K562 (cell line): Measurements from ENCODE around the gene ZNF701. TPM values are rescaled to one million over a fixed set of nuclear protein-coding genes. Genes with fewer than 3 reads are reported as not detected.
"Not testable (repeated sequence)": the region's sequence is repeated elsewhere in the genome, so short reads cannot be mapped to it uniquely, and the experiment has no call there.

Experiments used
- ATAC-seq: fragments of 200-7000 bp; cut with Tn5 transposase; 3 replicates; pipeline ENCODE4 v1.9.1; 2020; ENCODE audit warnings: moderate library complexity
- BruUV-seq: library from RNA; stranded (reverse); fragments of 400-500 nt; replicated peaks from 2 replicates; lab custom pipeline; 2021; lab: Mats Ljungman, UMichigan
- CTCF ChIA-PET: fragments of 300-600 bp; formaldehyde crosslinking; extraction: SDS; loops from one replicate; lab custom pipeline; 2021; ENCODE audit warnings: low intra/inter-chr PET ratio; lab: Yijun Ruan, JAX
- POLR2A ChIA-PET: fragments of 300-600, 350-650 bp; sonication (Branson Sonifier 250); formaldehyde crosslinking; extraction: SDS; loops from one replicate; lab custom pipeline; 2021; ENCODE audit warnings: antibody characterized with exemption, inconsistent platforms; lab: Yijun Ruan, JAX
- DNase-seq, 4 experiments: peaks; one replicate each; pipeline versions ENCODE4 v3.0.0 to v3.0.0-alpha.2; 2011 to 2018; ENCODE audit warnings: low spot score in 3 of 4, mixed read lengths in 3 of 4; ENCODE audit errors: extremely low read depth in 1 of 4
- FAIRE-seq: peaks from 2 replicates; lab custom pipeline; 2011; peaks lifted over from hg19 to GRCh38; lab: Jason Lieb, UNC
- H2AFZ ChIP-seq: 2 replicates; pipeline ENCODE4 v1.6.0; 2011; ENCODE audit warnings: low read depth, low read length, control low read depth, inconsistent platforms
- H3K27ac ChIP-seq: fragments of 200-600 bp; 3 replicates; pipeline ENCODE4 v1.8.0; 2011; ENCODE audit warnings: low read depth, mild to moderate bottlenecking, control low read depth, inconsistent platforms, low read length, moderate library complexity, mixed read lengths; ENCODE audit errors: extremely low read depth
- H3K27me3 ChIP-seq, 2 experiments: fragments of 300-600 bp in 1 of 2; 2 replicates in 1 of 2; 3 replicates in 1 of 2; pipeline versions ENCODE4 v1.6.0 to v1.8.0; 2011; ENCODE audit warnings: inconsistent platforms in 2 of 2, low read length in 2 of 2, mild to moderate bottlenecking in 1 of 2, mixed read lengths in 1 of 2, moderate library complexity in 1 of 2; ENCODE audit not compliant: control insufficient read depth in 2 of 2, insufficient read depth in 2 of 2
- H3K36me3 ChIP-seq: fragments of 300-600 bp; 3 replicates; pipeline ENCODE4 v1.8.0; 2011; ENCODE audit warnings: mild to moderate bottlenecking, low read length, inconsistent platforms; ENCODE audit not compliant: control insufficient read depth, insufficient read depth
- H3K4me1 ChIP-seq, 2 experiments: fragments of 200-600 bp in 1 of 2; replicated peaks in 1 of 2; 2 replicates in 1 of 2; 3 replicates in 1 of 2; pipeline versions ENCODE4 v1.5.1 to v1.8.0; 2011; ENCODE audit warnings: inconsistent platforms in 2 of 2, low read length in 2 of 2, mild to moderate bottlenecking in 1 of 2, mixed read lengths in 1 of 2, moderate library complexity in 1 of 2; ENCODE audit not compliant: control insufficient read depth in 2 of 2, insufficient read depth in 2 of 2
- H3K4me2 ChIP-seq: 2 replicates; pipeline ENCODE4 v1.6.1; 2011; ENCODE audit warnings: low read length, control low read depth, inconsistent platforms, mixed read lengths; ENCODE audit not compliant: insufficient read depth
- H3K4me3 ChIP-seq: fragments of 200-600 bp; sonication (generic), shearing (Covaris generic); 2 replicates; pipeline ENCODE4 v1.5.1; 2016; ENCODE audit warnings: control low read depth, inconsistent platforms
- H3K79me2 ChIP-seq: fragments of 200-600 bp; 3 replicates; pipeline ENCODE4 v1.8.0; 2011; ENCODE audit warnings: low read length, inconsistent platforms; ENCODE audit not compliant: control insufficient read depth, insufficient read depth
- H3K9ac ChIP-seq, 2 experiments: 2 replicates each; pipeline versions ENCODE4 v1.6.0 to v1.6.1; 2011; ENCODE audit warnings: low read depth in 2 of 2, low read length in 2 of 2, control low read depth in 1 of 2, inconsistent platforms in 1 of 2, mild to moderate bottlenecking in 1 of 2, mixed read lengths in 1 of 2; ENCODE audit not compliant: insufficient read depth in 1 of 2
- H3K9me1 ChIP-seq: one replicate; pipeline ENCODE4 v1.6.0; 2011; ENCODE audit warnings: inconsistent platforms, mild to moderate bottlenecking, low read length, moderate library complexity; ENCODE audit not compliant: control insufficient read depth, insufficient read depth
- H3K9me3 ChIP-seq: replicated peaks from 2 replicates; pipeline ENCODE4 v1.5.1; 2011; ENCODE audit warnings: low read depth, low read length, inconsistent platforms; ENCODE audit not compliant: control insufficient read depth, insufficient read depth
- H4K20me1 ChIP-seq: replicated peaks from 2 replicates; pipeline ENCODE4 v1.6.1; 2011; ENCODE audit warnings: low read length, inconsistent platforms, mixed read lengths; ENCODE audit not compliant: control insufficient read depth, insufficient read depth
- WGBS: fragments of 100-300 bp; shearing (Covaris generic); methylation state at CpG from one replicate; pipeline ENCODE4 v1.1.6; 2016; ENCODE audit warnings: low coverage, mixed read lengths; ENCODE audit not compliant: insufficient coverage; ENCODE audit errors: missing lambda C conversion rate; 5-methylcytosine and 5-hydroxymethylcytosine counted together
- in situ Hi-C: fragments of 300-500 bp; cut with MboI; formaldehyde crosslinking; loops from 4 replicates; pipeline ENCODE4 v1.15.0; 2018; ENCODE audit warnings: inconsistent platforms, mixed read lengths
- intact Hi-C: fragments of 100-400 bp; cut with micrococcal nuclease; formaldehyde crosslinking; loops from 2 replicates; pipeline ENCODE4 v1.14.2; 2022
- polyA plus RNA-seq, 8 experiments: library from polyadenylated mRNA; depleted of rRNA in 4 of 8; stranded (reverse) in 5 of 8; unstranded in 3 of 8; fragments of >200 nt; fragmentation: Nextera tagmentation in 2 of 8; fragmentation: Illumina TruSeq in 1 of 8; extraction: Ambion mirVana in 2 of 8; extraction: Trizol in 1 of 8; gene quantifications; 2 replicates each; pipeline versions ENCODE4 v1.2.1 to v1.2.3, GENCODE V29; 2011 to 2014; ENCODE audit warnings: inconsistent platforms in 1 of 8, missing spikeins in 1 of 8
- total RNA-seq, 7 experiments: library from RNA; depleted of rRNA in 6 of 7; stranded (reverse); fragments of >200 nt in 6 of 7; fragmentation: Illumina TruSeq in 2 of 7; extraction: Trizol in 2 of 7; gene quantifications; 2 replicates each; pipeline versions ENCODE4 v1.2.1 to v1.2.3, GENCODE V29; 2011 to 2021; ENCODE audit warnings: low replicate concordance in 1 of 7
- TF ChIP-seq, protein P1 (sequence below): sonication (generic); formaldehyde crosslinking; IDR thresholded peaks from 2 replicates; pipeline ENCODE4 v1.8.1; 2023; ENCODE audit warnings: mild to moderate bottlenecking, missing genetic modification reagents
- TF ChIP-seq, protein P2 (sequence below): fragments of 250-450 bp; sonication (Bioruptor Pico); IDR thresholded peaks from 2 replicates; pipeline ENCODE4 v1.8.0; 2022; ENCODE audit warnings: inconsistent platforms

ZNF701 gene
- total and polyA plus RNA-seq, 9 of the 15 experiments (the other 6 are each of a cell fraction or from before 2014, with no cell fraction given): 5.3 to 15.9 (median 10.1) TPM

DNA sequence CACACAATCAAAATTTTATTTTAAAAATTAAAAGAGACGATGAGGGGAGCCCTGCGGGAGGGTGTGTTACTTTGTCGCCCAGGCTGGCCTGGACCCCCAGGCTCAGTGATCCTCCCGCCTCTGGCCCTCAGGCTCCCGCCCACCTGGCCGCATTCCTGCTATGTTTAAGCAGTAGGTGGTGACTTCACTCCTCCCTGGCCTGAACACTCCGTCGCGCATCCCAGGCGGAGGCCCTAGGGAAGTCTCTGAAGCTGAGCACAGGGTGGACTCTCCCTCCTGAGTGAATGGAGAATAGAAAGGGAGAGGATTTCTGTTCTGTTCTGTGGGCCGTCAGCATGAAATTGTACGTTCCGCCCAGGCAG is 468 bp upstream of the ZNF701 start:
- DNase-seq: peak in 3 of 4 experiments; percentile 8 to 17 (median 10)
- Histone ChIP-seq H3K36me3 (peaks cover 25% of the 10 kb centered on the region; the same call in 1 of the 3 replicates), H2AFZ (peak overlapping the region; percentile 60), H3K79me2 (peaks cover 18% of the 10 kb centered on the region), H3K4me3 (peak overlapping the region; percentile 72), H3K4me1 (peaks cover 2 to 11% of the 10 kb centered on the region in 2 experiments; a peak in 3 of 5 replicates), H3K4me2 (peak overlapping the region; percentile 96), H3K27ac (0 out of 3 replicates have a peak overlapping the region, but pooled peaks have one; percentile 6)
- TF ChIP-seq, protein P1, sequence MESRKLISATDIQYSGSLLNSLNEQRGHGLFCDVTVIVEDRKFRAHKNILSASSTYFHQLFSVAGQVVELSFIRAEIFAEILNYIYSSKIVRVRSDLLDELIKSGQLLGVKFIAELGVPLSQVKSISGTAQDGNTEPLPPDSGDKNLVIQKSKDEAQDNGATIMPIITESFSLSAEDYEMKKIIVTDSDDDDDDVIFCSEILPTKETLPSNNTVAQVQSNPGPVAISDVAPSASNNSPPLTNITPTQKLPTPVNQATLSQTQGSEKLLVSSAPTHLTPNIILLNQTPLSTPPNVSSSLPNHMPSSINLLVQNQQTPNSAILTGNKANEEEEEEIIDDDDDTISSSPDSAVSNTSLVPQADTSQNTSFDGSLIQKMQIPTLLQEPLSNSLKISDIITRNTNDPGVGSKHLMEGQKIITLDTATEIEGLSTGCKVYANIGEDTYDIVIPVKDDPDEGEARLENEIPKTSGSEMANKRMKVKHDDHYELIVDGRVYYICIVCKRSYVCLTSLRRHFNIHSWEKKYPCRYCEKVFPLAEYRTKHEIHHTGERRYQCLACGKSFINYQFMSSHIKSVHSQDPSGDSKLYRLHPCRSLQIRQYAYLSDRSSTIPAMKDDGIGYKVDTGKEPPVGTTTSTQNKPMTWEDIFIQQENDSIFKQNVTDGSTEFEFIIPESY: 0 out of 2 replicates have a peak, but pooled peaks have one; percentile 24
- TF ChIP-seq, protein P2, sequence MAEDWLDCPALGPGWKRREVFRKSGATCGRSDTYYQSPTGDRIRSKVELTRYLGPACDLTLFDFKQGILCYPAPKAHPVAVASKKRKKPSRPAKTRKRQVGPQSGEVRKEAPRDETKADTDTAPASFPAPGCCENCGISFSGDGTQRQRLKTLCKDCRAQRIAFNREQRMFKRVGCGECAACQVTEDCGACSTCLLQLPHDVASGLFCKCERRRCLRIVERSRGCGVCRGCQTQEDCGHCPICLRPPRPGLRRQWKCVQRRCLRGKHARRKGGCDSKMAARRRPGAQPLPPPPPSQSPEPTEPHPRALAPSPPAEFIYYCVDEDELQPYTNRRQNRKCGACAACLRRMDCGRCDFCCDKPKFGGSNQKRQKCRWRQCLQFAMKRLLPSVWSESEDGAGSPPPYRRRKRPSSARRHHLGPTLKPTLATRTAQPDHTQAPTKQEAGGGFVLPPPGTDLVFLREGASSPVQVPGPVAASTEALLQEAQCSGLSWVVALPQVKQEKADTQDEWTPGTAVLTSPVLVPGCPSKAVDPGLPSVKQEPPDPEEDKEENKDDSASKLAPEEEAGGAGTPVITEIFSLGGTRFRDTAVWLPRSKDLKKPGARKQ (CRISPR knock-in tag): 0 out of 2 replicates have a peak, but pooled peaks have one; percentile 30
- intact Hi-C loops, H4K20me1 ChIP-seq, H3K27me3 ChIP-seq, POLR2A ChIA-PET, H3K9me3 ChIP-seq, H3K9me1 ChIP-seq, H3K9ac ChIP-seq, BruUV-seq, in situ Hi-C loops, CTCF ChIA-PET, FAIRE-seq: not testable (repeated sequence)
- 63% methylated on average over 13 of the region's 13 CpGs for WGBS
- peak; percentile 4; the same call in 1 of the 3 replicates for ATAC-seq
